Mesodermal cell (in vitro differentiated cells): Measurements from ENCODE around the gene ITPKB.

Source experiments
- H3K27ac ChIP-seq: 2 replicates; pipeline ENCODE4 v1.7.0; 2013; ENCODE audit warnings: mild to moderate bottlenecking, low read depth, low read length, moderate library complexity; ENCODE audit not compliant: severe bottlenecking
- H3K36me3 ChIP-seq: 2 replicates; pipeline ENCODE4 v1.7.1; 2013; ENCODE audit warnings: mild to moderate bottlenecking, low read length, moderate library complexity; ENCODE audit not compliant: control insufficient read depth, insufficient read depth
- H3K4me1 ChIP-seq: one replicate; pipeline ENCODE4 v1.7.1; 2013; ENCODE audit warnings: mild to moderate bottlenecking, low read length; ENCODE audit not compliant: insufficient read depth, control insufficient read depth, poor library complexity, severe bottlenecking
- H3K4me3 ChIP-seq: 2 replicates; pipeline ENCODE4 v1.7.0; 2013; ENCODE audit warnings: low read length, control low read depth, mild to moderate bottlenecking; ENCODE audit not compliant: insufficient read depth, poor library complexity, severe bottlenecking; ENCODE audit errors: extremely low read depth
- H3K9me3 ChIP-seq: 2 replicates; pipeline ENCODE4 v1.7.1; 2013; ENCODE audit warnings: mild to moderate bottlenecking, low read length, moderate library complexity; ENCODE audit not compliant: control insufficient read depth
- WGBS, 2 experiments: methylation state at CpG; one replicate each; pipeline ENCODE4 v1.1.5; 2013; ENCODE audit warnings: missing lambda C conversion rate in 2 of 2; ENCODE audit not compliant: insufficient coverage in 2 of 2; 5-methylcytosine and 5-hydroxymethylcytosine counted together

The ITPKB gene

GRCh38 chr1:226681652-226682493 is 57.2 kb downstream of the ITPKB start:
- peaks cover 3% of the 10 kb centered on the region for H3K36me3 ChIP-seq
- no peak overlapping the region for H3K27ac ChIP-seq
- H3K4me1 ChIP-seq: peaks cover 47% of the 10 kb centered on the region
- WGBS, 2 experiments: 84 to 100% methylated on average over 2 to 4 of the region's 4 CpGs
- no peaks in the 10 kb centered on the region for H3K9me3 ChIP-seq
- no peak overlapping the region for H3K4me3 ChIP-seq

GRCh38 chr1:226680653-226681052 is 58.4 kb downstream of the ITPKB start:
- no peaks in the 10 kb centered on the region for H3K9me3 ChIP-seq
- H3K27ac ChIP-seq: peak overlapping the region; percentile 48
- WGBS, 2 experiments: 19 to 24% methylated on average over 4 to 5 of the region's 5 CpGs
- H3K36me3 ChIP-seq: peaks cover 3% of the 10 kb centered on the region
- no peak overlapping the region for H3K4me3 ChIP-seq
- H3K4me1 ChIP-seq: peaks cover 52% of the 10 kb centered on the region

- peak overlapping the region; percentile 87 for H3K27ac ChIP-seq
- peaks cover 3% of the 10 kb centered on the region for H3K36me3 ChIP-seq
- H3K9me3 ChIP-seq: no peaks in the 10 kb centered on the region
- peak overlapping the region; percentile 29 for H3K4me3 ChIP-seq
- H3K4me1 ChIP-seq: peaks cover 52% of the 10 kb centered on the region
- WGBS, 2 experiments: 8% methylated on average over 7 to 10 of the region's 22 CpGs
Measured at GRCh38 chr1:226679853-226680516, 59.1 kb downstream of the ITPKB start.

- Histone ChIP-seq H3K4me1 (peaks cover 52% of the 10 kb centered on the region), H3K36me3 (no peaks in the 10 kb centered on the region), H3K4me3 (no peak overlapping the region), H3K27ac (peak overlapping the region; percentile 87), H3K9me3 (no peaks in the 10 kb centered on the region)
- no CpG with 5 or more reads among the region's 2 CpGs for WGBS, 2 experiments
Measured at GRCh38 chr1:226679262-226679661, 59.8 kb downstream of the ITPKB start.

GRCh38 chr1:226678701-226679100 is 60.4 kb downstream of the ITPKB start:
- Histone ChIP-seq H3K27ac (no peak overlapping the region), H3K4me1 (peaks cover 52% of the 10 kb centered on the region), H3K9me3 (no peaks in the 10 kb centered on the region), H3K36me3 (no peaks in the 10 kb centered on the region), H3K4me3 (no peak overlapping the region)
- WGBS, 2 experiments: 82 to 89% methylated on average over 7 to 8 of the region's 8 CpGs

GRCh38 chr1:226678251-226678650 is 60.8 kb downstream of the ITPKB start:
- Histone ChIP-seq H3K27ac (no peak overlapping the region), H3K4me3 (no peak overlapping the region), H3K9me3 (no peaks in the 10 kb centered on the region), H3K4me1 (peaks cover 52% of the 10 kb centered on the region), H3K36me3 (no peaks in the 10 kb centered on the region)
- WGBS, 2 experiments: 93% methylated on average over 2 of the region's 2 CpGs

GRCh38 chr1:226677027-226678020 is 61.8 kb downstream of the ITPKB start:
- H3K27ac ChIP-seq: no peak overlapping the region
- no peaks in the 10 kb centered on the region for H3K9me3 ChIP-seq
- no peak overlapping the region for H3K4me3 ChIP-seq
- 70 to 74% methylated on average over 7 of the region's 13 CpGs for WGBS, 2 experiments
- peaks cover 51% of the 10 kb centered on the region for H3K4me1 ChIP-seq
- H3K36me3 ChIP-seq: no peaks in the 10 kb centered on the region

- Histone ChIP-seq H3K36me3 (no peaks in the 10 kb centered on the region), H3K4me1 (peaks cover 46% of the 10 kb centered on the region), H3K9me3 (no peaks in the 10 kb centered on the region), H3K4me3 (no peak overlapping the region), H3K27ac (no peak overlapping the region)
- WGBS, 2 experiments: 80 to 94% methylated on average over 2 of the region's 5 CpGs
Measured at GRCh38 chr1:226676381-226676780, 62.7 kb downstream of the ITPKB start.

- no peaks in the 10 kb centered on the region for H3K36me3 ChIP-seq
- peaks cover 41% of the 10 kb centered on the region for H3K4me1 ChIP-seq
- no peak overlapping the region for H3K4me3 ChIP-seq
- no peaks in the 10 kb centered on the region for H3K9me3 ChIP-seq
- 97 to 100% methylated on average over 4 of the region's 7 CpGs for WGBS, 2 experiments
- no peak overlapping the region for H3K27ac ChIP-seq
Measured at GRCh38 chr1:226675715-226676357, 63.2 kb downstream of the ITPKB start.
